Stimulated activated CD4-positive, alpha-beta T cell treated with anti-CD3 and anti-CD28 coated beads, Interleukin-1b, Interleukin-23, amount 100 ng/mL, for 48 hours (primary cell): Measurements from ENCODE around the gene LEF1.
"Not testable (repeated sequence)": the region's sequence is repeated elsewhere in the genome, so short reads cannot be mapped to it uniquely, and the experiment has no call there.

Experiments
- DNase-seq: peaks from one replicate; pipeline ENCODE4 v3.0.0-alpha.2; 2020

LEF1 gene

GRCh38 chr4:108029016-108029720, 139.6 kb downstream of the LEF1 start:
- peak; percentile 50 for DNase-seq

- no peak for DNase-seq
Measured at GRCh38 chr4:108024878-108025165, 143.9 kb downstream of the LEF1 start.

DNA sequence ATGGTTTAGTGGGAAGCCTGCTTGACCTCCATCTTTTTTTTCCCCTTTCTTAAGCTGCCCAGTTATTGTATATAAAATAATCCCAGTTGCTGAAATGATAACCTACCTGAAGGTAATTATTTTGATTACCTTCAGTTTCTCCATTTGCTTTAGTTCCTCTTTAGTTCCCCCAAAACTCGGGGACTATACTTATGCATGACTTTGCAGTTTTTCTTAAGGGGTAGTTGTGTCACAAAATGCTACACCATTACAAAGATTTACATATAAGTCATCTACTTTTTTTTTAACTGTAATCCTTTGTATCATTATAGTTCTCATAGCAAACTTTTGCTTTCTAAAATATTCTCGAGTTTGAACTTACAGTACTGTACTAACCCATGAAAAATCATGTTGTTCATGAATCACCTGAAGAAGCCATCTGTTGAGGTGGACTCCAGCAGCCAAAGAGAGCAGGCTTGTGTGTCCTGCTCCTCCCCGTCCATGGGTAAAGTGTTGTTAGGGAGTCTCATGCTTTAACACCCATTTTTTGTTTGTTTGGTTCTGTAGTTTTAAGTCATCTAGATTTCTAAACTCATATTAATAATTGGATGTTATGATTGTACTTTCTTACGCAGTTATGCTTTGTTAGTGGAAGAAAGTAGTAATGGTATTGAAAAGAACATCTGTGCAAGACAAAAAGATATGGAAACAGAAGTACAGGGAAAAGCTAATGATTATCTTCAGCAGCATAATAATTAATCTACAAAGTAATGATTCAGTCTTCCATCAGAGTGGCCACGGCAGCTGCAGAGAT, 144.5 kb downstream of the LEF1 start:
- DNase-seq, result no peak

DNA sequence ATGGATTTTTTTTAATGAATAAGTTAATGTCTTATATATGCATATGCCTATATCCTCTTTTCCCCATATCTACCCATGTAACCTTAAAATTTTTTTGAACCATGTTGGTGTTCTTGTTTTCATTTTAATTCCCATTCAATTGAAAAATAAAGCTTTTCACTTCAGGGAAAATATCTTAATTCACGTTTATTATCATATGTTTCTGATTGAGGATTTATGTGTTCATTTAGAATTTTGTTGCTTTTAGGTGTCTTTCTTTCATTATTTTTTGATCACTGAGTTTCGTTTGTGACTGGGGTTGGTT, 149.9 kb downstream of the LEF1 start:
- DNase-seq, result no peak

- peak; percentile 83 for DNase-seq
Measured at GRCh38 chr4:108018040-108018883, 150.5 kb downstream of the LEF1 start.

DNA sequence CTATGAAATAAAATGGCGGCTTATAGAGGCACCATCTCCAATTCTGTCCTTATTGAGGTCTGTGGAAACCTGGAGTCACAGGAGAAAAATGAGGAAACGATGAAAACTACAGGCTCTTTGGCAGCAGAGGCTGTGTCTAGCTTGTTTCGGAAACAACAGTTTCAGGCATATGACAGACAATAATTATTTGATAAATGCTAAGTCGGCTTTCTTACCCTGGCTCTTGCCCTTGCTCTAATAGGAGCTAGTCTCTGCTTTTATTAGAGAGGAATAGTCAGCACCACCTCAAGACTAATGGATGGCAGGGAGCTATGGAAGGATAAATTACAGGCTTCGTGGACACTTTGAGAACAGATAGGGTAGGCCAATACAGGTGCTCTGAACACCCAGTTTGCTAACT, 154.8 kb downstream of the LEF1 start:
- DNase-seq, result no peak

GRCh38 chr4:108013327-108013726, 155.4 kb downstream of the LEF1 start:
- DNase-seq, result no peak

- DNase-seq, result not testable (repeated sequence)
Measured at GRCh38 chr4:108012382-108012781, 156.3 kb downstream of the LEF1 start.

GRCh38 chr4:108010167-108010566, 158.6 kb downstream of the LEF1 start:
- DNase-seq, result no peak

GRCh38 chr4:108008721-108009120, 160.0 kb downstream of the LEF1 start:
- DNase-seq, result no peak

DNA sequence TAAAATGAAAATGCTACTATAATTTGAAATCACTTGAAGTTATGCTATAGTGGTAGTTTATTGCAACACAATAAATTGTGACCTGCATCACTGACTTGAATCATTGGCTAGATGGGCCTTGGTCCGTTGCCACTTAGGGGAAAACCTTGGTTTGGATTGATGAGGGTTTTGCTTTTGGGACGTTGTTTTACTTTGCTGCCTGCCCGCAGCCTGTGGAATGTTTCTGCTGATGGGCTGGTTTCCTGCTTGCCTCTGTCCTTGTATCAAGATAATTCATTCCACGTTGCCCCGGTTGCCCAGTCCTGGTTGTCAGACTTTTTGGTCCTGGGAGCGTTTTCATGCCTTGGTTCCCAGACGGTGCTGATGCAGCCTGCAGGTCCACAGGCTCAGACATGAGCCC, 160.7 kb downstream of the LEF1 start:
- DNase-seq, result no peak

- no peak for DNase-seq
Measured at GRCh38 chr4:108006361-108006760, 162.4 kb downstream of the LEF1 start.

DNA sequence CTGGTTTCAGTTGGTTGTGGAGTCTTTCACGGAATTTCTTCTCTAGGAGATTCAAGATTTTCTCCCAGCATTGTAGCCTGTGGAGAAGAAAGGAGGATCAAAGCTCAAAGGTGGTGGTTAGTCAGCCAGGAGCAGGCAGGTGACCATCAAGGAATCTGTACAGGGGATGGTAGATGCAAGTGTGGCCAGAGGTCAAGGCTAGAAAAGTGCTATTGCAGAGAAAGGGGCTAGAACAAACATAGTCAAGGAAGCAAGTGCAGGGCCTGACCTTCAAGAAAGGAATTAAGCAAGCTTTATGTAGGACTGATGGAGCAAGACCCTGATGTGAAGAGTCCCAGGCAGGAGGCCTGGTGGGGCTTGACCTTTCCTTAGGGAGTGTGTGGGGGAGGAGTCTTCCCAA, 162.9 kb downstream of the LEF1 start:
- no peak for DNase-seq

DNA sequence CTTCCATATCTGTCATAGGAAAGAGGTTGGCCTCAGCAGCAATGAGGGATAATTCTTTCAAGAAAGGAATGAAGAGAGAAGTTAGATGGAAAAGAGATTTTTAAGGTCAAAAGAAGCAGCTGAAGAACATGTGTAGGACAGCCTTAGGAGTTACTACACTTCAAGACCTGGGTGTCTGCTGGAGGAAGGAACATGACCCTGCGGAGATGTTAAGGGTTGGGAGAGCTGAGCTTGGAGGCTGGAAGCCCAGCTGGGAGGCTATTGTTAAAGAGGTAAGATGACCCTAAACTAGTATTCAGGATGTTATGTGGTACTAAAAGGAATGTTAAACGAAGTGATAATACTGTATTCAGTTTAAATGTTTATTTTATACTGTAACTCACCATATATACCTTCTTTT, 164.1 kb downstream of the LEF1 start:
- no peak for DNase-seq

- no peak for DNase-seq
Measured at GRCh38 chr4:108003982-108004515, 164.7 kb downstream of the LEF1 start.

DNA sequence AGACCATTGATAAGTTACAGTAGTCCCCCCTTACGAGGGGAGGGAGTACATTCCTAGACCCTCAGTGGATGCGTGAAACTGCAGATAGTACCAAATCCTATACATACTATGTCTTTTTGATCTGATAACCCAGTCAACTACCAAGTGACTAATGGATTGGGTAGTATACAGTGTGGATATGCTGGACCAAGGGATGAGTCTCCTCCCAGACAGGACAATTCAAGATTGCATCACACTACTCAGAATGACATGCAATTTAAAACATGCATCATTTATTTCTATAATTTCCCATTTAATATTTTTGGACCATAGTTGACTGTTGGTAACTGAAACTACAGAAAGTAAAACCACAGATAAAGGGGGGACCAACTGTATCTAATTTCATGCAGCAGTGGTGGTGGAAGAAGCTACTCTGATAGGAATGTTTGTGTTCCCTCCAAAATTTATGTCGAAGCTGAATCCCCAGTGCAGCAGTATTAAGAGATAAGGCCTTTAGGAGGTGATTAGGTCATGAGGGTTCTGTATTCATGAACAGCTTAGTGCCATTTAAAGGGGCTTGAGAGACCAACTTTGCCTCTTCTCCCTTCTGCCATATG, 167.1 kb downstream of the LEF1 start:
- no peak for DNase-seq

DNA sequence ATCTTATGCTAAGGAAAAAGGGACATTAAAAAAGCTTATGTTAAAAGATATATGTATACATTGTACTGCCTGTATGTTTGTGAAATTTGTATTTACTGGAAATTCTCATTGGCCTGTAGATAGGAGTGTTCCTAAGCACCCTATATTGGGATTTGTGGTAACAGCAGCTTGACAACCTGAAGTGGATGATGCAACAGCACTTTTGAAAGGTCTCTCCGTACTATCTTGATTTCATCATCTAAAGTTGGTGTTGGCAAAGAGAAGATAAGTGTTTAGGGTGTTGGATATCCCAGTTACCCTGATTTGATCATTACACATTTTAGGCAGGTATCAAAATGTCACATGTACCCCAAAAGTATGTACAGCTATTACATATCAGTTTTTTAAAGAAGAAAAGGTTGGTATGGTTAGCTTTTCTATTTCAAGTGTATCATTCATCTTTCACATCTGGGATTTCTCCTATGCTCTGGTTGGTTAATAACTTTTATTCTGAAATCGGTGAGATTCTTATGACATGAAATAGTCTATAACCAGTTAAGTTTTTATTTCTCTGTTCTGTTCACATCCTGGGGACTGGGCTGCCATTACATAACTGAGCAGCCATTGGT, 168.7 kb downstream of the LEF1 start:
- DNase-seq, result no peak

GRCh38 chr4:107997794-107998193, 170.9 kb downstream of the LEF1 start:
- no peak for DNase-seq
